DMS53 (cell line): ENCODE measurements around the gene ITGAE.
"Not testable (repeated sequence)": the region's sequence is repeated elsewhere in the genome, so short reads cannot be mapped to it uniquely, and the experiment has no call there.

Experiments used
- DNase-seq: peaks from one replicate; lab custom pipeline; 2025; lab: John Stamatoyannopoulos, UW

The ITGAE gene

DNA sequence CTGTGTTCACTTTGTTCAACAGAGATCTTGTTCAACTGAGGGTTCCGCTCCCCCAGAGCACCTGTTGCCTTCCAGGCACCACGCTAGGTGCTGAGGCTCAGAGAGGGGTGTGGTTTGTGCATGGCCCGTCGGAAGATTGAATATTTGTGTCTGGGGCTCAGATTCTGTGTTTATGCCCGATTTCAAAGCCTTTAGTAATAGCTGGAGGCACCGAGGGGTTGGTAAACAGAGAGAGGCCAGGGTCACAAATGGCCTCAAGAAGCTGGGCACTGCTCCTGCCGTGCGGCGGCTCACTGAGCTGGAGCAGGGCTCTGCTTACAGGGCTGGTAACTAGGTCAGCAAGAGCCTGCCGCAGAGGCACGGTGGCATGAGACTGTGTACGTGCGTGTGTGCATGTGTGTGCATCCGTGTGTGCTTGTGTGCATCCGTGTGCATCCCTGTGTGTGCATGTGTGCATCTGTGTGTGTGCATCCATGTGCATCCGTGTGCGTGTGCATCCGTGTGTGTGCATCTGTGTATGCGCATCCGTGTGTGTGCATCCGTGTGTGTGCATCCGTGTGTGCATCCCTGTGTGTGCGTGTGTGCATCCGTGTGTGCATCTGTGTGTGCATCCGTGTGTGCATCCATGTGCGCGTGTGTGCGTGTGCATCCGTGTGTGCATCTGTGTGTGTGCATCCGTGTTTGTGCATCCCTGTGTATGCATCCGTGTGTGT is 5.4 kb downstream of the ITGAE start:
- DNase-seq: no peak

DNA sequence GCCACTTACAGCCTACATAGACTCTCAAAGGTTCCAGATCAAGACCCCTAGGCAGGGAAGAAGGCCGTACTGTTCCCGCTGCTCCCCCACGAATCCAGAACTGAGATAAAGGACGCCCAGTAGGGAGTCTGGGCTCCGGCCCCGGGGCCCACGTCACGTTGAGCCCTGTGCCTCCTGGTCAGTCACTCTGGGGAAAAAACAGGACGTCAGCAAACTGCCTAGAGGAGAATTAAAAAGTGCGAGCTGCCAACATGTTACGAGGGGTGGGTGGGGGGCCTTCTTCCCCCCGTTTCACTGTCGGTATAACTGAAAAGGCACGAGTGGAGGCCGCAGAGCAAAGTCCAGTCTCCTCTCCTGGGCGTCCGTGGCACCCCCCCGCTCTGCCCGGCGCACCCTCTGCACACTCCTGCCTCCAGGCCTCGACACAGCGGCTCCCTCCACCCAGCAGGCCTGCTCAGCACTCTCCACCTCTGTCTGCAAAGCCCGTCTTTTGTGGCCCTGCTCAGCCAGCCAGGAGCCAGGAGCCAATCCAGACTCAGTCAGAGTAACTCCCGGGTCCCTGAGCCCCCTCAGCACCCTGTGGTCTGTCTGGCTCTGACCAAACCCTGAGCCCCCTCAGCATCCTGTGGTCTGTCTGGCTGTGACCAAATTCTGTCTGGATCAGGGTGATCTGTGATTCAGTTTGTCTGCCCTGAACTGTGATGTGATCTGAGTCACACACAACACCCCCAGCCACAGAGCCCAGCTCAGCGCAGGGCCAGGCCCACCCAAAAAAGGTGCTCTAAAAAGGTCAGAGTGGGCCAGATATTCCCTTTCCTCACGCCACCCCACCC is 6.2 kb downstream of the ITGAE start:
- no peak for DNase-seq

DNA sequence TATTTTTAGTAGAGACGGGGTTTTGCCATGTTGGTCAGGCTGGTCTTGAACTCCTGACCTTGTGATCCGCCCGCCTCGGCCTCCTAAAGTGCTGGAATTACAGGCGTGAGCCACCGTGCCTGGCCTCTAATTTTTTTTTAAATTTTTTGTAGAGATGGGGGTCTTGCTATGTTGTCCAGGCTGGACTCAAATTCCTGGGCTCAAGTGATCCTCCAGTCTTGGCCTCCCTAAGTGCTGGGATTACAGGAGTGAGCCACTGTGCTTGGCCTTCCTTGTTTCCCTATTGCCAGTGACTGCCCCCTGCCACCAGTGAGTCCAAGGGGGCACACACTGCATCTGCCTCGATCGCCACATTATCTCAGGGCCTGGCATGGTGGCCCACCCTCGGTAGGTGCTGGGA is 6.8 kb downstream of the ITGAE start:
- DNase-seq: not testable (repeated sequence)

GRCh38 chr17:3793258-3793657 is 7.7 kb downstream of the ITGAE start:
- not testable (repeated sequence) for DNase-seq

DNA sequence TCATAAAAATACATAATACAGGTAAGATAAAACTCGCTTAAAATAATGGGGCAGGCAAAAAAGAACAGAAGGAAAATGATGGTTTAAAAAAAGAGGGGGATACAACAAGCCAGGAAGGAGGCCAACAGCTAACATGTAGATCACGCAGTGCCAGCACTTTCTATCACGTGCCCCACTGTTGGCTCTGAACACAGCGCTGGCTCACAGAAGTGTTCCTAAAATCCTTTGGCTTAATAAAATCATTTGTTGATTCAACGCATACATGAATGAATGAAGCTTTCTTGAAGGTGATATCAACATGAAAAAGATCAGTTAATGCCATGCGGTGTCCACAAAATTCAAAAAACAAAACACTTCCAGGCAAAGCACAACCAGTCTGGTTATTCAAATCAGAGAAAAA is 8.5 kb downstream of the ITGAE start:
- DNase-seq: no peak

DNA sequence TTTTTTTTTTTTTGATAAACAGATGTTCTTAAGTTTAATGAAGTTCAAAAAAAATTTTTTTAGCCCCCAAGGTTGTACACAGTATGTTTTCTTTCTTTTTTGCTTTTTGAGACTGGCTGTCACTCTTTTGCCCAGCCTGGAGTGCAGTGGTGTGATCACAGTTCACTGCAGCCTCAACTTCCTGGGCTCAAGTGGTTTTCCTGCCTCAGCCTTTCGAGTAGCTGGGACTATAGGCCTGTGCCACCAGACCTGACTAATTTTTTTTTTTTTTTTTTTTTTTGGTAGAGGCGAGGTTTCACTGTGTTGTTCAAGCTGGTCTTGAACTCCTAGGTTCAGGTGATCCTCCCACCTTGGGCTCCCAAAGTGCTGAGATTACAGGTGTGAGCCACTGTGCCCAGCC is 12.8 kb downstream of the ITGAE start:
- DNase-seq: peak; percentile 82

GRCh38 chr17:3785323-3785722 is 15.7 kb downstream of the ITGAE start:
- not testable (repeated sequence) for DNase-seq

GRCh38 chr17:3782751-3783150 is 18.2 kb downstream of the ITGAE start:
- DNase-seq: no peak

DNA sequence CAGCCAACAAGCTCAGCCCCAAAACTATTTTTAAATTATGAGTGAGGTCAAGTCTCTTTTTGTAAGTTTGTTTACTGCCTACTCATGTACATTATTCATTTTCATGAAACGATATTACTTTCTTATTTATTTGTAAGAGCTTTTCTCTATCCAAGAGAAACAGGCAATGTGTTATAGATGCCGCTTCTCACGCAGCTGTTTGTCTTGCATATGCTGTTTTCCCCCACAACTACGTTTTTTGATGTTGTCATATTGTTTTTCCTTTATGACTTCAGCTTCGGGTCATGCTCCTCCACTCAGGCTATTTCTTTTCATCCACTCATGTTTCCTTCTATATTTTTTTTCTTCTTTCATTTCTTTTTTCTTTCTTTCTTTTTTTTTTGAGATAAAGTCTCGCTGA is 20.0 kb downstream of the ITGAE start:
- DNase-seq: no peak

DNA sequence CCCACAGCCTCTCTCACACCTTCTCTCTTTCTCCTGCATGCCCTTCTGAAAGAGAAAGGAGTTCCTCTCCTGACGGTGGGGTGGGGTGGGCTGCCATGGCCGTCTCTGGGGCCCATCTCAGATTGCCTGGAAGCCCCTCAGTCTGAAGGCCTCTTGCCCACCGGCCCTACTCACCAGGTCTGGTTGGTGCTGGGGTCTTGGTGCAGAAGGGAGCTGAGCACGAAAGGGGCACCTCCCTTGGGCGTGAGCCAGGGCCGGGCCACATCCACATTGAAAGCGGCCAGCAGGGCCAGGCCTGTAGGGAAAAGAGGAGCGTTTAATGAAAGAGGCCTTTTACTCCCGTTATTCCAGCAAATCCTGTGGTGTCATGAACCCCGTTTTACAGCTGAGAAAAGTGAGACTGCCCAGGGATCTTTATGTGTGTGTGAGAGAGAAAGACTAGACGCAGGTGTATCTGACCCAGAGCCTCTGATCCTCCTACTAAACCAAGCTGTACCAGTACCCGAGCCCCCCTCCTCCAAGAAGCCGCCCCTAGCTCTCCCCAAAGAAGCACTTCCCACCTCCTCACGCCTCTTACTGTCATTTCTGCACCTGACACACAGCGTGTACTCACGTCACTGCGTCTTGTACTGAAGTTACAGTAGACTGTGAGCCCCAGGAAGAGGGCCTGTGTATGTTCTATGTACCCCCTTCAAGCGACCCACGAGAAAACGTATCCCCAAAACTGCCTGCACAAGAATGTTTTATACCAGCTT is 23.4 kb downstream of the ITGAE start:
- no peak for DNase-seq

GRCh38 chr17:3773966-3774365 is 27.0 kb downstream of the ITGAE start:
- no peak for DNase-seq

- DNase-seq: no peak
These were observed 27.5 kb downstream of the ITGAE start for GRCh38 chr17:3773511-3773910.

GRCh38 chr17:3772764-3773163 is 28.2 kb downstream of the ITGAE start:
- no peak for DNase-seq

GRCh38 chr17:3771140-3771539 is 29.8 kb downstream of the ITGAE start:
- DNase-seq: no peak

DNA sequence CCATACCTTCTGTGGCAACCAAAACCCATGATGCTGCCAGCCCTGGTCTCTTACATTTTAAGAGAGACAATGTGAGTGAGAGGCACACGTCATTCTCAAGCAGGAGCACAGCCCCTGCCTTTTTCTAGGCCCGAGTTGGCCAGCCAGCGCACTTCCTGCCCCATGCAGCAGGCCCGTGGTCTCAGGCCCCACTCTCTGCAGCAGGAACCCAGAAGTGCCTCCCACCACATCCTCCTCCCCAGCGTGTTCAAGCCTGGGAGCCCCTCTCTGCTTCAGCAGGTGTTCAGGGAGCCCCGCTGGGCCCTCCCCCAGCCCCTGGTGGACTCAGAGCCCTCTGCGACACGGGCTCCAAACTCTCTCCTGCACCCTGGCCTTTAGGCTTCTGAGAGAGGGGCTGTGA is 30.5 kb downstream of the ITGAE start:
- no peak for DNase-seq

GRCh38 chr17:3768769-3769168 is 32.2 kb downstream of the ITGAE start:
- DNase-seq: no peak

DNA sequence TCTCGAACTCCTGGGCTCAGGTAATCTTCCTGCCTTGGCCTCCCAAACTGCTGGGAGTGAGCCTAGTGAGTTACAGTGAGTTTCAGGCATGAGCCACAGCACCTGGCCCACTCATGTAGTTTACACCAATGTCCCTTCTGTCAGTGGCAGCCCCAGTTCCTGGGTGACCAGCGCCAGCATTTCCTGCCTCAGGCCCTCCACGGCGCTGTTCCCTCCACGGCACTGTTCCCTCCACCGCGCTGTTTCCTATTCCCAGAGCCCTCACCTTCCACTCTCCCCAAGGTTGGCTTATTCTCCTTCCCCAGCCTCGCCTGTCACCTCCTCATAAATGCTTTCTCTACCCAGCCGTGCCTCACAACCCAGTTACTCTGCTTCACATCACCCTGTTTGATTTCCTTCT is 32.6 kb downstream of the ITGAE start:
- no peak for DNase-seq

DNA sequence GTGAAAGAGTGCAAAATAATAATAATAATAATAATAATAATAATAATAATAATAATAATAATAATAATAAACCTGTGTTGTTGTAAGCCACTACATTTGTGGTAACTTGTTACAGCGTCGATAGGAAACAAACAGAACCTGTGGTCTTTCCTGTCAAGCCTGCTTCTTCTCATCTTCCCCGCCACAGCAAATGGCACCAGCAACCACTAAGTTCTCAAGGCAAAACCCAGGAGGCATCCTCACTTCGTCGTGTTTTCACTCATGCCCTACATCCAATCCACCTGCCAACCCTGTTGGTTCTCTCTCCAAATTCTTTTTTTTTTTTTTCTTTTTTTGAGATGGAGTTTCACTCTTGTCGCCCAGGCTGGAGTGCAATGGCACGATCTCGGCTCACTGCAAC is 34.2 kb downstream of the ITGAE start:
- no peak for DNase-seq

- no peak for DNase-seq
These were observed 35.0 kb downstream of the ITGAE start for GRCh38 chr17:3765981-3766380.

- no peak for DNase-seq
These were observed 37.2 kb downstream of the ITGAE start for GRCh38 chr17:3763777-3764170.

- DNase-seq: no peak
These were observed 37.8 kb downstream of the ITGAE start for GRCh38 chr17:3762922-3763776.

DNA sequence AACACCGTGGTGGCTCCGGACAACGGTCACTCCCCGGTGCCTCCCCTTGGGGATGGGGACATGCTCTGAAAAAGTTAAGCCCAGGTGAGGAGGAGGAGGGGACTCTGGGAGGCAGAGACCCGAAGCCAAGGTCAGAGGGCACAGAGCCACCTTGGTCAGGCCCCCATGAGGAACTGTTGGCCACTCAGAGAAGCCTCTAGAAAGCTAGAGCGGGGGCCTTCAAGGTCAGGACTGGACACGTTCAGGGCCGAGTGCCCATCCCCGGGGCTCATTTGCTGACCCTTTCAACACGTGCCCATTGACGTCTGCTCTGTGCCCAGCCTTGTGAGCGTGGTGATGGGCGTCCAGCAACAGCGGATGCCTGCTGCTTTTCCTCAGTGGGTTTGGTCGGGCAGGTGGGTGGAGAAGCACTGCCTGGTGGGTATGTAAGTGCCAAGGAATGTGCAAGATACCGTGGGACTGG is 39.0 kb downstream of the ITGAE start:
- no peak for DNase-seq
